Measurements from ENCODE around the gene NOL9.

Gene NOL9

GRCh38 chr1:6505367-6506209 is 48.7 kb downstream of the NOL9 start:
- in situ Hi-C loops (cut with HindIII; ENCODE audit: low sequenced_read_pairs) = no loop called here

GRCh38 chr1:6504887-6505286 is 49.4 kb downstream of the NOL9 start:
- in situ Hi-C loops (cut with HindIII; ENCODE audit: low sequenced_read_pairs) = no loop called here

- in situ Hi-C loops (cut with HindIII; ENCODE audit: low sequenced_read_pairs) = no loop called here
Observed at GRCh38 chr1:6503884-6504602, 50.3 kb downstream of the NOL9 start.

GRCh38 chr1:6502000-6502891 is 52.1 kb downstream of the NOL9 start:
- in situ Hi-C loops (cut with HindIII; ENCODE audit: low sequenced_read_pairs) = no loop called here

GRCh38 chr1:6501279-6501813 is 53.0 kb downstream of the NOL9 start:
- in situ Hi-C loops (cut with HindIII; ENCODE audit: low sequenced_read_pairs) = no loop called here

GRCh38 chr1:6500544-6501278 is 53.6 kb downstream of the NOL9 start:
- in situ Hi-C loops (cut with HindIII; ENCODE audit: low sequenced_read_pairs) = no loop called here

GRCh38 chr1:6499296-6499695 is 55.0 kb downstream of the NOL9 start:
- in situ Hi-C loops (cut with HindIII; ENCODE audit: low sequenced_read_pairs) = no loop called here

- in situ Hi-C loops (cut with HindIII; ENCODE audit: low sequenced_read_pairs) = no loop called here
Observed at GRCh38 chr1:6498576-6499111, 55.7 kb downstream of the NOL9 start.

GRCh38 chr1:6497867-6498575 is 56.3 kb downstream of the NOL9 start:
- in situ Hi-C loops (cut with HindIII; ENCODE audit: low sequenced_read_pairs) = no loop called here

GRCh38 chr1:6497215-6497866 is 57.0 kb downstream of the NOL9 start:
- in situ Hi-C loops (cut with HindIII; ENCODE audit: low sequenced_read_pairs) = no loop called here

GRCh38 chr1:6496890-6497214 is 57.5 kb downstream of the NOL9 start:
- in situ Hi-C loops (cut with HindIII; ENCODE audit: low sequenced_read_pairs) = no loop called here

GRCh38 chr1:6496365-6496721 is 58.0 kb downstream of the NOL9 start:
- in situ Hi-C loops (cut with HindIII; ENCODE audit: low sequenced_read_pairs) = no loop called here

- in situ Hi-C loops (cut with HindIII; ENCODE audit: low sequenced_read_pairs) = no loop called here
Observed at GRCh38 chr1:6495540-6496364, 58.6 kb downstream of the NOL9 start.

GRCh38 chr1:6495041-6495441 is 59.3 kb downstream of the NOL9 start:
- in situ Hi-C loops (cut with HindIII; ENCODE audit: low sequenced_read_pairs) = no loop called here

GRCh38 chr1:6494627-6495026 is 59.7 kb downstream of the NOL9 start:
- in situ Hi-C loops (cut with HindIII; ENCODE audit: low sequenced_read_pairs) = loop anchor here (5.0 kb wide), 2 partner anchors 43 to 82 kb away; no protein-coding TSS in a partner anchor

- in situ Hi-C loops (cut with HindIII; ENCODE audit: low sequenced_read_pairs) = loop anchor here (5.0 kb wide), 2 partner anchors 43 to 82 kb away; no protein-coding TSS in a partner anchor
Observed at GRCh38 chr1:6493834-6494223, 60.5 kb downstream of the NOL9 start.

GRCh38 chr1:6491966-6492365 is 62.3 kb downstream of the NOL9 start:
- in situ Hi-C loops (cut with HindIII; ENCODE audit: low sequenced_read_pairs) = loop anchor here (5.0 kb wide), 2 partner anchors 45 to 80 kb away; no protein-coding TSS in a partner anchor

- in situ Hi-C loops (cut with HindIII; ENCODE audit: low sequenced_read_pairs) = loop anchor here (5.0 kb wide), 2 partner anchors 46 to 79 kb away; no protein-coding TSS in a partner anchor
Observed at GRCh38 chr1:6491480-6491962, 62.8 kb downstream of the NOL9 start, which contains the start of gene PLEKHG5. PLEKHG5 (minus strand) TSS chr1:6491667; CDS start chr1:6477571, 14,096 bp downstream.

Data from endothelial cell of hepatic sinusoid (primary cell).